H9 (cell line): Measurements from ENCODE around the gene UCHL1. TPM values are rescaled to one million over a fixed set of nuclear protein-coding genes. Genes with fewer than 3 reads are reported as not detected.

ENCODE experiments used
- DNase-seq: peaks from one replicate; pipeline ENCODE4 v3.0.0-alpha.2; 2017
- H2AFZ ChIP-seq: one replicate; pipeline ENCODE4 v1.6.1; 2013; ENCODE audit warnings: mild to moderate bottlenecking, low read length, control low read depth, moderate library complexity
- H2AK5ac ChIP-seq: 2 replicates; pipeline ENCODE4 v1.6.1; 2013; ENCODE audit warnings: low read length, control low read depth, mixed read lengths; ENCODE audit not compliant: insufficient read length
- H2BK120ac ChIP-seq: one replicate; pipeline ENCODE4 v1.6.1; 2013; ENCODE audit warnings: low read depth, mild to moderate bottlenecking, low read length, control low read depth, inconsistent platforms; ENCODE audit not compliant: poor library complexity, severe bottlenecking
- H2BK12ac ChIP-seq: 2 replicates; pipeline ENCODE4 v1.6.1; 2013; ENCODE audit warnings: low read length, control low read depth, mixed read lengths, low read depth; ENCODE audit not compliant: insufficient read length
- H2BK15ac ChIP-seq: 2 replicates; pipeline ENCODE4 v1.6.1; 2013; ENCODE audit warnings: low read depth, low read length, control low read depth
- H2BK20ac ChIP-seq: one replicate; pipeline ENCODE4 v1.6.1; 2013; ENCODE audit warnings: low read depth, mild to moderate bottlenecking, low read length, control low read depth, inconsistent platforms; ENCODE audit not compliant: poor library complexity, severe bottlenecking
- H2BK5ac ChIP-seq: 2 replicates; pipeline ENCODE4 v1.6.1; 2013; ENCODE audit warnings: low read length, control low read depth, mixed read lengths; ENCODE audit not compliant: insufficient read length
- H3K14ac ChIP-seq: 2 replicates; pipeline ENCODE4 v1.6.1; 2013; ENCODE audit warnings: low read length, control low read depth; ENCODE audit not compliant: insufficient read depth
- H3K18ac ChIP-seq: 2 replicates; pipeline ENCODE4 v1.6.1; 2013; ENCODE audit warnings: low read depth, mild to moderate bottlenecking, mixed read lengths, low read length, control low read depth; ENCODE audit not compliant: insufficient read length
- H3K23ac ChIP-seq: 2 replicates; pipeline ENCODE4 v1.6.1; 2013; ENCODE audit warnings: low read length, control low read depth, mixed read lengths, low read depth; ENCODE audit not compliant: insufficient read length
- H3K23me2 ChIP-seq: 2 replicates; pipeline ENCODE4 v1.6.1; 2013; ENCODE audit warnings: low read depth, mild to moderate bottlenecking, mixed read lengths, low read length, control low read depth; ENCODE audit not compliant: insufficient read length, poor library complexity, severe bottlenecking
- H3K27ac ChIP-seq: 2 replicates; pipeline ENCODE4 v1.5.1; 2013; ENCODE audit warnings: low read length, control low read depth, mixed read lengths, low read depth; ENCODE audit not compliant: insufficient read length
- H3K27me3 ChIP-seq: 2 replicates; pipeline ENCODE4 v1.6.1; 2013; ENCODE audit warnings: low read length, control low read depth, inconsistent platforms; ENCODE audit not compliant: insufficient read depth
- H3K4ac ChIP-seq: 2 replicates; pipeline ENCODE4 v1.6.1; 2013; ENCODE audit warnings: low read depth, mild to moderate bottlenecking, control low read depth, inconsistent platforms, low read length, moderate library complexity
- H3K4me1 ChIP-seq: 2 replicates; pipeline ENCODE4 v1.6.1; 2013; ENCODE audit warnings: low read length, control low read depth, inconsistent platforms; ENCODE audit not compliant: insufficient read depth
- H3K4me2 ChIP-seq: 2 replicates; pipeline ENCODE4 v1.6.1; 2013; ENCODE audit warnings: low read length, control low read depth, mixed read lengths; ENCODE audit not compliant: insufficient read length, insufficient read depth
- H3K56ac ChIP-seq: 2 replicates; pipeline ENCODE4 v1.6.1; 2013; ENCODE audit warnings: low read depth, mild to moderate bottlenecking, mixed read lengths, low read length, control low read depth; ENCODE audit not compliant: insufficient read length
- H3K79me1 ChIP-seq: 2 replicates; pipeline ENCODE4 v1.6.1; 2013; ENCODE audit warnings: low read depth, mild to moderate bottlenecking, moderate library complexity, low read length, control low read depth, inconsistent platforms; ENCODE audit not compliant: insufficient read depth, poor library complexity, severe bottlenecking
- H3K79me2 ChIP-seq: 2 replicates; pipeline ENCODE4 v1.6.1; 2013; ENCODE audit warnings: low read length, control low read depth, inconsistent platforms; ENCODE audit not compliant: insufficient read depth
- H3K9ac ChIP-seq: 2 replicates; pipeline ENCODE4 v1.6.1; 2013; ENCODE audit warnings: low read length, control low read depth, mixed read lengths; ENCODE audit not compliant: insufficient read length; ENCODE audit errors: extremely low read depth
- H3K9me3 ChIP-seq: one replicate; pipeline ENCODE4 v1.6.1; 2013; ENCODE audit warnings: low read depth, low read length, inconsistent platforms; ENCODE audit not compliant: control insufficient read depth
- H3T11ph ChIP-seq: one replicate; pipeline ENCODE4 v1.6.1; 2013; ENCODE audit warnings: mild to moderate bottlenecking, low read length, control low read depth, inconsistent platforms
- H4K20me1 ChIP-seq: one replicate; pipeline ENCODE4 v1.6.1; 2013; ENCODE audit not compliant: control insufficient read depth, insufficient read length, insufficient read depth
- H4K5ac ChIP-seq: 2 replicates; pipeline ENCODE4 v1.6.1; 2013; ENCODE audit warnings: low read depth, mild to moderate bottlenecking, mixed read lengths, low read length, control low read depth; ENCODE audit not compliant: insufficient read length
- H4K8ac ChIP-seq: replicated peaks from 2 replicates; pipeline ENCODE4 v1.6.1; 2013; ENCODE audit warnings: low read length, control low read depth, mixed read lengths, low read depth; ENCODE audit not compliant: insufficient read length
- H4K91ac ChIP-seq: 2 replicates; pipeline ENCODE4 v1.6.1; 2013; ENCODE audit warnings: low read depth, mild to moderate bottlenecking, moderate library complexity, mixed read lengths, low read length, control low read depth; ENCODE audit not compliant: insufficient read length
- H3K27ac Mint-ChIP-seq, 3 experiments: 2 replicates in 2 of 3; 3 replicates in 1 of 3; pipeline ENCODE4 v1.8.0; 2020 to 2021; ENCODE audit warnings: mixed read lengths in 3 of 3, mild to moderate bottlenecking in 1 of 3, moderate library complexity in 1 of 3
- H3K27me3 Mint-ChIP-seq: 2 replicates; pipeline ENCODE4 v1.8.0; 2021; ENCODE audit warnings: low read depth, mild to moderate bottlenecking, moderate library complexity, mixed read lengths
- H3K36me3 Mint-ChIP-seq, 3 experiments: 2 replicates in 2 of 3; 3 replicates in 1 of 3; pipeline ENCODE4 v1.8.0; 2020 to 2021; ENCODE audit warnings: low read depth in 3 of 3, mixed read lengths in 3 of 3; ENCODE audit not compliant: insufficient read depth in 1 of 3
- H3K4me1 Mint-ChIP-seq, 2 experiments: 2 replicates each; pipeline ENCODE4 v1.8.0; 2020; ENCODE audit warnings: mixed read lengths in 2 of 2
- H3K4me3 Mint-ChIP-seq, 2 experiments: 2 replicates in 1 of 2; 3 replicates in 1 of 2; pipeline ENCODE4 v1.8.0; 2020 to 2021; ENCODE audit warnings: mild to moderate bottlenecking in 2 of 2, mixed read lengths in 2 of 2, moderate library complexity in 1 of 2
- H3K9me3 Mint-ChIP-seq, 2 experiments: 2 replicates in 1 of 2; 3 replicates in 1 of 2; pipeline ENCODE4 v1.8.0; 2020; ENCODE audit warnings: mild to moderate bottlenecking in 2 of 2, mixed read lengths in 2 of 2, moderate library complexity in 1 of 2
- CTCF ChIP-seq: fragments of 200-600 bp; sonication (generic); conservative IDR thresholded peaks from 3 replicates; pipeline ENCODE4 v1.8.0; 2021; ENCODE audit warnings: antibody characterized with exemption, mild to moderate bottlenecking
- WGBS: extraction: QIAGEN DNeasy Blood & Tissue Kit; methylation state at CpG from one replicate; pipeline ENCODE4 v1.1.7; 2013; ENCODE audit warnings: missing lambda C conversion rate, low lambda C conversion rate, mixed read lengths; ENCODE audit not compliant: insufficient read length; ENCODE audit errors: extremely low coverage; 5-methylcytosine and 5-hydroxymethylcytosine counted together
- total RNA-seq: library from RNA; stranded (reverse); gene quantifications from 2 replicates; pipeline ENCODE4 v1.2.1, GENCODE V29; 2021

The UCHL1 gene
- total RNA-seq, 1 experiment from 2014 or later, result 513 TPM

GRCh38 chr4:41290479-41290878 is 33.8 kb downstream of the UCHL1 start:
- Histone ChIP-seq H3T11ph (no peak overlapping the region), H3K27ac (no peak overlapping the region), H3K9me3 (peaks cover 22% of the 10 kb centered on the region), H2BK12ac (no peak overlapping the region), H3K56ac (no peak overlapping the region), H3K27me3 (no peaks in the 10 kb centered on the region), H2AFZ (no peak overlapping the region), H3K18ac (no peak overlapping the region), H4K20me1 (no peaks in the 10 kb centered on the region), H4K91ac (no peak overlapping the region), H4K5ac (no peak overlapping the region), H3K4me2 (no peak overlapping the region), H2BK20ac (no peak overlapping the region), H3K79me1 (no peaks in the 10 kb centered on the region), H4K8ac (no peak overlapping the region), H3K4me1 (no peaks in the 10 kb centered on the region), H3K23me2 (no peaks in the 10 kb centered on the region), H3K9ac (no peak overlapping the region), H2BK5ac (no peak overlapping the region), H2AK5ac (no peak overlapping the region), H3K14ac (no peak overlapping the region), H3K23ac (no peak overlapping the region), H3K4ac (no peak overlapping the region), H2BK120ac (no peak overlapping the region), H2BK15ac (no peak overlapping the region), H3K79me2 (no peaks in the 10 kb centered on the region)
- no peak for TF ChIP-seq CTCF
- Mint-ChIP-seq H3K4me1 (no peaks in the 10 kb centered on the region), H3K27ac (no peak overlapping the region), H3K27me3 (peaks cover 4% of the 10 kb centered on the region), H3K4me3 (no peak overlapping the region), H3K9me3 (peaks cover 42 to 44% of the 10 kb centered on the region in 2 experiments), H3K36me3 (peaks cover 6 to 25% (median 20%) of the 10 kb centered on the region in 3 experiments)
- DNase-seq, result no peak
- no CpG with 5 or more reads among the region's 4 CpGs for WGBS
